ENCODE data around the gene BNIP1. TPM values are rescaled to one million over a fixed set of nuclear protein-coding genes. Genes with fewer than 3 reads are reported as not detected.

BNIP1 gene
- total and polyA plus RNA-seq, 2 experiments from 2014 or later: 13.7 to 14.1 TPM

GRCh38 chr5:173180331-173180730, 36.0 kb downstream of the BNIP1 start:
- Histone ChIP-seq H3K4me1 (ENCODE audit: insufficient read depth) (no peaks in the 10 kb centered on the region), H3K4me2 (ENCODE audit: unreplicated experiment) (no peak overlapping the region), H3K9ac (no peak overlapping the region), H3K27ac (no peak overlapping the region), H3K4me3 (no peak overlapping the region), H3K9me3 (ENCODE audit: low read depth) (no peaks in the 10 kb centered on the region), H4K20me1 (ENCODE audit: insufficient read depth) (no peaks in the 10 kb centered on the region), H2AFZ (no peak overlapping the region), H3K27me3 (replicated peaks; ENCODE audit: insufficient read depth) (peaks cover 13% of the 10 kb centered on the region), H3F3A (ENCODE audit: insufficient read depth) (no peaks in the 10 kb centered on the region), H3K79me2 (ENCODE audit: insufficient read depth) (no peaks in the 10 kb centered on the region), H3K36me3 (ENCODE audit: low read depth) (no peaks in the 10 kb centered on the region), H3K9me2 (ENCODE audit: insufficient read depth) (no peaks in the 10 kb centered on the region)
- DNase-seq: no peak
- in situ Hi-C loops (cut with MboI): no loop called here
- WGBS, 2 experiments (ENCODE audit: low coverage in 1 of 2, low lambda C conversion rate in 2 of 2, missing lambda C conversion rate in 2 of 2): 85 to 90% methylated on average over 2 of the region's 2 CpGs
- TF ChIP-seq EZH2phosphoT487 (IDR thresholded peaks at IDR 0.05; ENCODE audit: insufficient read depth, low read depth) (no peak), EZH2 (IDR thresholded peaks at IDR 0.05; ENCODE audit: insufficient read depth, poor library complexity, severe bottlenecking) (no peak)

DNA sequence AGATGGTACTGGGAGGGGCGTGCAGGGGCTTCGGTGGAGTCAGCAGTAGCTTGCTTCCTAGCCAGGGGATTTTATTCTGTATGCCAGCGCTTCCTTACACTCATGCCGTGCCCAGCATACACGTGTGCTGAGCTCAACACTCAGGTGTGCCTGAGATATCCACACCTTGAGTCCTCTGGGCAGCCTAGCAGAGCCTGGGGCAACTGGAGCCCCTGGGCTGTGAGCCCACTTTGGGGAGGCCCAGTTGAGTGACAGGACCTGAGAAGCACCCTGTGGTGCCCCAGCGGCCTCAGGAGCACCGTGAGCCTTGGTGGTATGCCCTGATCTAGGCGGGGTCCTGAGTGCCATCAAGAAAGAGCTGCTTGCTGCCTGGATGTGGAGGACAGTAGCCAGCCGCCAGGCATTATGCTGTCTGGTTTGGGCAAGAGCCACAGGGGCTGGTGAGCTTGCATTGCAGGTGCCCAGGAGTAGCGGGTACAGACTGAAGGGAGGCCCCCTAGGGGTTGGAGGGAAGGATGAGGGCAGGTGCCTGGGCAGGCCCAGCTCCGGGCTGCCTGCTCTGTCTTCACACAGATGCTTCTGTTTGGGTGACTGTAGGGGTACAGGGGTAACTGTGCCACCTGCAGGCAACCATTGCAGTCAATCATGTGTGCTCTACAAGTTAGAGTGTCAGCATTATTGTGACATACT, 42.9 kb downstream of the BNIP1 start:
- DNase-seq: no peak
- Histone ChIP-seq H3K27ac (no peak overlapping the region), H3K9ac (no peak overlapping the region), H4K20me1 (ENCODE audit: insufficient read depth) (no peaks in the 10 kb centered on the region), H3K36me3 (ENCODE audit: low read depth) (no peaks in the 10 kb centered on the region), H2AFZ (no peak overlapping the region), H3K27me3 (replicated peaks; ENCODE audit: insufficient read depth) (peaks cover 28% of the 10 kb centered on the region), H3K4me2 (ENCODE audit: unreplicated experiment) (no peak overlapping the region), H3K79me2 (ENCODE audit: insufficient read depth) (no peaks in the 10 kb centered on the region), H3K9me3 (ENCODE audit: low read depth) (no peaks in the 10 kb centered on the region), H3K4me3 (no peak overlapping the region), H3K9me2 (ENCODE audit: insufficient read depth) (no peaks in the 10 kb centered on the region), H3K4me1 (ENCODE audit: insufficient read depth) (no peaks in the 10 kb centered on the region), H3F3A (ENCODE audit: insufficient read depth) (no peaks in the 10 kb centered on the region)
- in situ Hi-C loops (cut with MboI): no loop called here
- 67 to 72% methylated on average over 10 to 11 of the region's 11 CpGs for WGBS, 2 experiments (ENCODE audit: low coverage in 1 of 2, low lambda C conversion rate in 2 of 2, missing lambda C conversion rate in 2 of 2)
- TF ChIP-seq EZH2 (IDR thresholded peaks at IDR 0.05; ENCODE audit: insufficient read depth, poor library complexity, severe bottlenecking) (no peak), EZH2phosphoT487 (IDR thresholded peaks at IDR 0.05; ENCODE audit: insufficient read depth, low read depth) (no peak)

DNA sequence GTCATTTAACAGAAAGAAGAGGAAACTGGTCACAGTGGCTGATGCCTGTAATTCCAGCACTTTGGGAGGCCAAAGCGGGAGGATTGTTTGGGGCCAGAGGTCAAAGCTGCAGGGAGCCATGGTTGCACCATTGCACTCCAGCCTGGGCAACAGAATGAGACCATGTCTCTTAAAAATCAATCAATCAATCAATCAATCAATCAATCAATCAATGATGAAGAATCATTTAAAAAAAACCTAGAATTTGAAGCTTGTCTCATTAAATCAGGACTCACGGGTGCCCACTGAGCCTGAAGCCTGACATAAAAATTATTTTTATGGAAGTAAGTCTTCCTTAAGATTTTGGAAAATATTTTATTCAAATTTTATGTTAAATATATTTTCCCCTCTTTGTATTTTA, 43.9 kb downstream of the BNIP1 start:
- H4K20me1 ChIP-seq (ENCODE audit: insufficient read depth): no peaks in the 10 kb centered on the region
- no peaks in the 10 kb centered on the region for H3K79me2 ChIP-seq (ENCODE audit: insufficient read depth)
- no peaks in the 10 kb centered on the region for H3K36me3 ChIP-seq (ENCODE audit: low read depth)
- no peaks in the 10 kb centered on the region for H3K9me2 ChIP-seq (ENCODE audit: insufficient read depth)
- no peak overlapping the region for H3K4me2 ChIP-seq (ENCODE audit: unreplicated experiment)
- no peaks in the 10 kb centered on the region for H3F3A ChIP-seq (ENCODE audit: insufficient read depth)
- DNase-seq: no peak
- H3K4me1 ChIP-seq (ENCODE audit: insufficient read depth): no peaks in the 10 kb centered on the region
- H2AFZ ChIP-seq: no peak overlapping the region
- WGBS, 2 experiments (ENCODE audit: low coverage in 1 of 2, low lambda C conversion rate in 2 of 2, missing lambda C conversion rate in 2 of 2): 21 to 34% methylated on average over 2 of the region's 2 CpGs
- H3K9me3 ChIP-seq (ENCODE audit: low read depth): no peaks in the 10 kb centered on the region
- no peak overlapping the region for H3K4me3 ChIP-seq
- in situ Hi-C loops (cut with MboI): no loop called here
- H3K27me3 ChIP-seq (replicated peaks; ENCODE audit: insufficient read depth): peaks cover 28% of the 10 kb centered on the region
- TF ChIP-seq EZH2phosphoT487 (IDR thresholded peaks at IDR 0.05; ENCODE audit: insufficient read depth, low read depth) (no peak), EZH2 (IDR thresholded peaks at IDR 0.05; ENCODE audit: insufficient read depth, poor library complexity, severe bottlenecking) (no peak)
- H3K9ac ChIP-seq: no peak overlapping the region
- H3K27ac ChIP-seq: no peak overlapping the region

DNA sequence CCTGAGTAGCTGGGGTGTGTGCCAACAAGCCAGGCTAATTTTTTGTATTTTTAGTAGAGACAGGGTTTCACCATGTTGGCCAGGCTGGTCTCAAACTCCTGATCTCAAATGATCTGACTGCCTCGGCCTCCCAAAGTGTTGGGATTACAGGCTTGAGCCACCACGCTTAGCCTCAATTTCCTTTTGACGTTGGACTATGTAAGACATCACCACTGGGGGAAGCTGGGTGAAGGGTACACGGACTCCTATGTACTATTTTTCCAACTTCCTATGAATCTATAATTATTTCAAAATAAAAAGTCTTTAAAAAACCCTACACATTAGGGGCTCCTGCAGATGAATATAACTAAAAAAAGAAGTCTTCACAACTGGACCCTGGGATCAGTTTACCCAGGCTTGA, 46.7 kb downstream of the BNIP1 start:
- H3K79me2 ChIP-seq (ENCODE audit: insufficient read depth): no peaks in the 10 kb centered on the region
- 45 to 67% methylated on average over 4 of the region's 4 CpGs for WGBS, 2 experiments (ENCODE audit: low coverage in 1 of 2, low lambda C conversion rate in 2 of 2, missing lambda C conversion rate in 2 of 2)
- no peak overlapping the region for H3K9ac ChIP-seq
- TF ChIP-seq EZH2 (IDR thresholded peaks at IDR 0.05; ENCODE audit: insufficient read depth, poor library complexity, severe bottlenecking): no peak
- TF ChIP-seq EZH2phosphoT487 (IDR thresholded peaks at IDR 0.05; ENCODE audit: insufficient read depth, low read depth): no peak
- H3K27ac ChIP-seq: no peak overlapping the region
- no peaks in the 10 kb centered on the region for H3K4me1 ChIP-seq (ENCODE audit: insufficient read depth)
- H3K9me2 ChIP-seq (ENCODE audit: insufficient read depth): no peaks in the 10 kb centered on the region
- peaks cover 25% of the 10 kb centered on the region for H3K27me3 ChIP-seq (replicated peaks; ENCODE audit: insufficient read depth)
- no peaks in the 10 kb centered on the region for H3K9me3 ChIP-seq (ENCODE audit: low read depth)
- in situ Hi-C loops (cut with MboI): no loop called here
- DNase-seq: no peak
- no peaks in the 10 kb centered on the region for H4K20me1 ChIP-seq (ENCODE audit: insufficient read depth)
- no peaks in the 10 kb centered on the region for H3K36me3 ChIP-seq (ENCODE audit: low read depth)
- no peak overlapping the region for H3K4me2 ChIP-seq (ENCODE audit: unreplicated experiment)
- H3K4me3 ChIP-seq: no peak overlapping the region
- no peak overlapping the region for H2AFZ ChIP-seq
- no peaks in the 10 kb centered on the region for H3F3A ChIP-seq (ENCODE audit: insufficient read depth)

All from GM23248 (cell line).